Natural killer cell (primary cell): ENCODE measurements around the gene BOC. TPM values are rescaled to one million over a fixed set of nuclear protein-coding genes. Genes with fewer than 3 reads are reported as not detected.
A peak's percentile ranks its signal among the peaks of the same experiment; 100 is the strongest.

Source experiments
- ATAC-seq, 3 donors: fragments of 150-1000 bp in 2 of 3; fragments of 200-7000 bp in 1 of 3; cut with Tn5 transposase; 1 replicate in 1 of 3; 2 replicates in 2 of 3; pipeline ENCODE4 v1.10.0; 2021; ENCODE audit warnings: mild to moderate bottlenecking in 2 of 3, moderate library complexity in 2 of 3
- DNase-seq, 2 donors: peaks; one replicate each; pipeline versions ENCODE4 v3.0.0 to v3.0.0-alpha.2; 2013 to 2021; ENCODE audit warnings: mixed read lengths in 1 of 2
- H3K27ac ChIP-seq: one replicate; pipeline ENCODE4 v1.5.1; 2013; ENCODE audit warnings: mild to moderate bottlenecking, low read length
- H3K27me3 ChIP-seq: one replicate; pipeline ENCODE4 v1.6.1; 2013; ENCODE audit warnings: low read length; ENCODE audit not compliant: control insufficient read depth, insufficient read depth
- H3K36me3 ChIP-seq: one replicate; pipeline ENCODE4 v1.6.1; 2013; ENCODE audit warnings: low read length; ENCODE audit not compliant: control insufficient read depth, insufficient read depth
- H3K4me1 ChIP-seq: one replicate; pipeline ENCODE4 v1.6.1; 2013; ENCODE audit warnings: low read length; ENCODE audit not compliant: control insufficient read depth, insufficient read depth
- H3K4me3 ChIP-seq: one replicate; pipeline ENCODE4 v1.5.1; 2013; ENCODE audit warnings: low read length
- H3K9me3 ChIP-seq: one replicate; pipeline ENCODE4 v1.6.1; 2013; ENCODE audit warnings: low read length; ENCODE audit not compliant: control insufficient read depth, insufficient read depth
- H3K27ac Mint-ChIP-seq, 2 donors: one replicate each; pipeline ENCODE4 v1.8.0; 2022; ENCODE audit warnings: mild to moderate bottlenecking in 2 of 2, mixed read lengths in 2 of 2, moderate library complexity in 1 of 2
- H3K27me3 Mint-ChIP-seq, 2 donors: one replicate each; pipeline ENCODE4 v1.8.0; 2022; ENCODE audit warnings: low read depth in 2 of 2, mixed read lengths in 2 of 2
- H3K36me3 Mint-ChIP-seq: one replicate; pipeline ENCODE4 v1.8.0; 2022; ENCODE audit warnings: mixed read lengths
- H3K4me1 Mint-ChIP-seq, 2 donors: one replicate each; pipeline ENCODE4 v1.8.0; 2022; ENCODE audit warnings: mixed read lengths in 2 of 2
- H3K4me3 Mint-ChIP-seq: one replicate; pipeline ENCODE4 v1.8.0; 2022; ENCODE audit warnings: mild to moderate bottlenecking, moderate library complexity, mixed read lengths
- H3K9me3 Mint-ChIP-seq, 2 donors: one replicate each; pipeline ENCODE4 v1.8.0; 2022; ENCODE audit warnings: mixed read lengths in 2 of 2
- WGBS: methylation state at CpG from one replicate; pipeline ENCODE4 v1.1.7; 2013; ENCODE audit warnings: missing lambda C conversion rate; ENCODE audit not compliant: insufficient coverage; 5-methylcytosine and 5-hydroxymethylcytosine counted together
- intact Hi-C: fragments of 100-400 bp; cut with micrococcal nuclease; formaldehyde crosslinking; loops from one replicate; pipeline ENCODE4 v1.14.2; 2022
- total RNA-seq, 4 donors: library from RNA; stranded (reverse); fragments of 120-200 nt in 1 of 4; gene quantifications; one replicate each; pipeline versions ENCODE4 v1.2.3 to v1.2.4, GENCODE V29; 2013 to 2022
- TF ChIP-seq, protein P1 (sequence below): fragments of 200-600 bp; IDR thresholded peaks from one replicate; pipeline ENCODE4 v1.8.0; 2022; ENCODE audit warnings: antibody characterized with exemption

Gene BOC
- total RNA-seq, 3 donors from 2014 or later (not counting 1 experiment from before 2014, with no cell fraction given), result 0.10 TPM; not detected in 2

GRCh38 chr3:113286524-113286923, 75.2 kb downstream of the BOC start:
- Mint-ChIP-seq H3K36me3 (no peaks in the 10 kb centered on the region), H3K4me1 (no peaks in the 10 kb centered on the region), H3K9me3 (no peaks in the 10 kb centered on the region), H3K27ac (no peak overlapping the region), H3K27me3 (peaks cover 0 to 4% of the 10 kb centered on the region in 2 donors), H3K4me3 (no peak overlapping the region)
- TF ChIP-seq, protein P1, sequence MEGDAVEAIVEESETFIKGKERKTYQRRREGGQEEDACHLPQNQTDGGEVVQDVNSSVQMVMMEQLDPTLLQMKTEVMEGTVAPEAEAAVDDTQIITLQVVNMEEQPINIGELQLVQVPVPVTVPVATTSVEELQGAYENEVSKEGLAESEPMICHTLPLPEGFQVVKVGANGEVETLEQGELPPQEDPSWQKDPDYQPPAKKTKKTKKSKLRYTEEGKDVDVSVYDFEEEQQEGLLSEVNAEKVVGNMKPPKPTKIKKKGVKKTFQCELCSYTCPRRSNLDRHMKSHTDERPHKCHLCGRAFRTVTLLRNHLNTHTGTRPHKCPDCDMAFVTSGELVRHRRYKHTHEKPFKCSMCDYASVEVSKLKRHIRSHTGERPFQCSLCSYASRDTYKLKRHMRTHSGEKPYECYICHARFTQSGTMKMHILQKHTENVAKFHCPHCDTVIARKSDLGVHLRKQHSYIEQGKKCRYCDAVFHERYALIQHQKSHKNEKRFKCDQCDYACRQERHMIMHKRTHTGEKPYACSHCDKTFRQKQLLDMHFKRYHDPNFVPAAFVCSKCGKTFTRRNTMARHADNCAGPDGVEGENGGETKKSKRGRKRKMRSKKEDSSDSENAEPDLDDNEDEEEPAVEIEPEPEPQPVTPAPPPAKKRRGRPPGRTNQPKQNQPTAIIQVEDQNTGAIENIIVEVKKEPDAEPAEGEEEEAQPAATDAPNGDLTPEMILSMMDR, result no peak
- DNase-seq, result no peak
- Histone ChIP-seq H3K27me3 (no peaks in the 10 kb centered on the region), H3K4me3 (no peak overlapping the region), H3K4me1 (no peaks in the 10 kb centered on the region), H3K27ac (no peak overlapping the region), H3K36me3 (no peaks in the 10 kb centered on the region), H3K9me3 (no peaks in the 10 kb centered on the region)
- 93% methylated on average over 4 of the region's 6 CpGs for whole genome bisulfite sequencing
- intact Hi-C loops, result no loop called here
- ATAC-seq, result no peak

DNA sequence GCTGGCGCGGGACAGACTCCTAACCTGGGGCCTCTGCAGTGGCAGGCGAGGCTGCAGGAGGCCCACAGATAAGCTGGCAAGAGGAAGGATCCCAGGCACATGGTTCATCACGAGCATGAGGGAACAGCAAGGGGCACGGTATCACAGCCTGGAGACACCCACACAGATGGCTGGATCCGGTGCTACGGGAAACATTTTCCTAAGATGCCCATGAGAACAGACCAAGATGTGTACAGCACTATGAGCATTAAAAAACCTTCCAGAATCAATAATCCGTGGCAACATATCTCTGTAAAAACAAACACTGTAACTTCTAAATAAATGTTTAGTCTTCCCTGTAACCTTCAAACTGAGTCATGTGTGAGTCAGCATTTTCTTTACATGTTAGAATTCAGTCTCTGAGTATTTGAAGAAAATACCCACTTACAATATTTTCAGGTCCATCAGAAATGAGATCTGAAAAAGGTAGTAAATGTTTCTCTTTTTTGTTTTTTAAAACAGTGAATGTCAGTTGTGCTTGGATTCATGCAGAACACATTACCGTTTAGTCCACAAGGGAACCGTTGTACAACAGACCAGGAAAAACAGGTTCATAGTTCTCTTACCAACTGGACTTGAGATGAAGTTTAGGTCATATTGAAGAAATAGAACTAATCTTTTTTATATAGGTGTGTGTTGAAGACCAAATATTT, 75.9 kb downstream of the BOC start:
- H3K9me3 Mint-ChIP-seq, result no peaks in the 10 kb centered on the region
- DNase-seq (no peak), ATAC-seq (no peak)
- no peak overlapping the region for H3K27ac ChIP-seq
- no peaks in the 10 kb centered on the region for H3K27me3 ChIP-seq
- H3K9me3 ChIP-seq, result no peaks in the 10 kb centered on the region
- H3K4me3 ChIP-seq, result no peak overlapping the region
- WGBS, result 83% methylated on average over 10 of the region's 10 CpGs
- no peaks in the 10 kb centered on the region for H3K4me1 Mint-ChIP-seq
- no peaks in the 10 kb centered on the region for H3K27me3 Mint-ChIP-seq
- H3K4me1 ChIP-seq, result no peaks in the 10 kb centered on the region
- TF ChIP-seq, protein P1, result no peak
- no peak overlapping the region for H3K4me3 Mint-ChIP-seq
- H3K27ac Mint-ChIP-seq, result no peak overlapping the region
- no peaks in the 10 kb centered on the region for H3K36me3 ChIP-seq
- intact Hi-C loops, result no loop called here
- H3K36me3 Mint-ChIP-seq, result no peaks in the 10 kb centered on the region

- no peaks in the 10 kb centered on the region for H3K9me3 Mint-ChIP-seq
- Histone ChIP-seq H3K27ac (no peak overlapping the region), H3K4me1 (no peaks in the 10 kb centered on the region), H3K27me3 (no peaks in the 10 kb centered on the region), H3K4me3 (no peak overlapping the region), H3K36me3 (no peaks in the 10 kb centered on the region), H3K9me3 (no peaks in the 10 kb centered on the region)
- DNase-seq (peak in 1 of 2 donors; percentile 74), ATAC-seq (peak in 2 of 3 donors; percentile 71 to 76)
- H3K4me1 Mint-ChIP-seq, result no peaks in the 10 kb centered on the region
- WGBS, result 60% methylated on average over 5 of the region's 5 CpGs
- no peak overlapping the region for H3K4me3 Mint-ChIP-seq
- intact Hi-C loops, result loop anchor here (1.0 kb wide), 2 partner anchors 237 to 645 kb away; no protein-coding TSS in a partner anchor
- H3K36me3 Mint-ChIP-seq, result no peaks in the 10 kb centered on the region
- no peaks in the 10 kb centered on the region for H3K27me3 Mint-ChIP-seq
- H3K27ac Mint-ChIP-seq, result no peak overlapping the region
- TF ChIP-seq, protein P1, result peak; percentile 99
Observed at GRCh38 chr3:113287803-113288648, 76.7 kb downstream of the BOC start.
